Right lobe of liver (tissue), 6 donors: Measurements from ENCODE around the gene TRIM21. TPM values are rescaled to one million over a fixed set of nuclear protein-coding genes. Genes with fewer than 3 reads are reported as not detected.
"Not testable (repeated sequence)": the region's sequence is repeated elsewhere in the genome, so short reads cannot be mapped to it uniquely, and the experiment has no call there.

ENCODE experiments used
- ATAC-seq, 4 donors: fragments of 200-7000 bp; cut with Tn5 transposase; one replicate each; pipeline ENCODE4 v1.9.1; 2020; ENCODE audit warnings: mild to moderate bottlenecking in 4 of 4, moderate library complexity in 4 of 4
- DNase-seq, 3 donors: peaks; one replicate each; pipeline ENCODE4 v3.0.0-alpha.2; 2020
- H3K27ac ChIP-seq, 3 donors: fragments of 200-600 bp; one replicate each; pipeline ENCODE4 v1.8.0; 2022
- H3K27me3 ChIP-seq, 2 donors: fragments of 200-600 bp; one replicate each; pipeline ENCODE4 v1.8.0; 2022
- H3K36me3 ChIP-seq, 4 donors: fragments of 200-600 bp; sonication (generic) in 1 of 4; one replicate each; pipeline versions ENCODE4 v1.5.1 to v1.8.0; 2017 to 2022; ENCODE audit warnings: control low read depth in 1 of 4
- H3K4me1 ChIP-seq, 4 donors: fragments of 200-600 bp; sonication (generic) in 1 of 4; one replicate each; pipeline versions ENCODE4 v1.5.1 to v1.8.0; 2017 to 2022; ENCODE audit warnings: control low read depth in 1 of 4
- H3K4me3 ChIP-seq, 3 donors: fragments of 200-600 bp; one replicate each; pipeline ENCODE4 v1.8.0; 2022
- H3K9me3 ChIP-seq, 4 donors: fragments of 200-600 bp; sonication (generic) in 1 of 4; one replicate each; pipeline versions ENCODE4 v1.5.1 to v1.8.0; 2017 to 2022; ENCODE audit warnings: control low read depth in 1 of 4
- POLR2A ChIP-seq: fragments of 450-650 bp; IDR thresholded peaks from one replicate; pipeline ENCODE4 v1.6.1; 2017; ENCODE audit warnings: antibody characterized with exemption, mild to moderate bottlenecking
- WGBS: methylation state at CpG from one replicate; pipeline ENCODE4 v1.1.6; 2018; ENCODE audit warnings: low coverage, low lambda C conversion rate; ENCODE audit not compliant: insufficient coverage; ENCODE audit errors: missing lambda C conversion rate; 5-methylcytosine and 5-hydroxymethylcytosine counted together
- intact Hi-C, 2 donors: fragments of 100-400 bp; cut with DNase I; formaldehyde crosslinking; loops; one replicate each; pipeline versions ENCODE4 v1.11.2 to v1.14.1; 2022
- total RNA-seq, 6 experiments: library from RNA; depleted of rRNA in 2 of 6; stranded (reverse); fragments of >200 nt in 2 of 6; fragmentation: NEBNext Ultra II Directional in 3 of 6; extraction: Animal tissue kit (Norgen Biotek cat#: 25700) in 3 of 6; gene quantifications; one replicate each; pipeline versions ENCODE4 v1.1.0 to v1.2.4, GENCODE V29; 2016 to 2023
- TF ChIP-seq, protein P1 (sequence below), 4 donors: fragments of 200-600 bp in 3 of 4; fragments of 450-650 bp in 1 of 4; IDR thresholded peaks; one replicate each; pipeline versions ENCODE4 v1.5.1 to v1.8.0; 2016 to 2022; ENCODE audit warnings: antibody characterized with exemption in 4 of 4, mild to moderate bottlenecking in 2 of 4
- donor health status: DM: no; HTN: yes; CAD: no.
- donor health status: DM: no; HTN: no; CAD: no.
- donor health status: DM: no; HTN: no; CAD: no.
- donor health status: DM: no; HTN: yes; CAD: no.
- donor health status: DM: no; HTN: yes; CAD: no.

TRIM21 gene
- total RNA-seq, 6 experiments from 2014 or later, result 5.8 to 19.4 (median 10.4) TPM

DNA sequence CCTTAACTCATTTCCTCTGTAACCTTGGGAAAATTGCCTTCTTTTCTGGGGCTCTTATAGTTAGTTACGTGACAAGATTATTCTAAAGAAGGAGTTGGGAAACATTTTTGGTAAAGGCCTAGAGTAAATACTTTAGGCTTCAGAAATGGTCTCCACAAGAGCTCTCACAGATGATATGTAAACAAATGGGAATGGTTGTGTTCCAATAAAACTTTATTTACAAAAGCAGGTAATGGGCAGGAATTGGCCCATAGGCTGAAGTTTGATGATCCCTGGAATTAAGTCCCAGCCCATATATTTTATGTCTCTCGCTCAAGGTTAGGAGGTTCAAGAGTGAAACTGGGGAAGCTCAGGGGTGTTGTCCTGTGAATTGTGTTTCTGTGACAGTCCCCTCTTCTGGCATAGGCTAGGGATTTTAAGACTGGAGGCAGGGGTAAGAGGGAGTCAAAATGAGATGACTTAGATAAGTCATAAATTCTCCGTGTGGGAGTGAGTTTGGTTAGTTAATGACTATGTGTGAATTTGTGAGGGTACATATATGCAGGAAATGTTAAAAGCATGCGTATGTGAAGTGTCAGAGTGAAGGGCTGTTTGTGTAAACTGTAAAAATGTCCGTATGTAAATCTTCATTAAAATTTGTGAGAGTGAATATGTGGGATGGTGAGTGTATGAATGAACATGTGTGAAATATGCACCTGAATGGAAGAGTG, 17.9 kb downstream of the TRIM21 start:
- no peaks in the 10 kb centered on the region for H3K36me3 ChIP-seq
- no peaks in the 10 kb centered on the region for H3K27me3 ChIP-seq
- no peaks in the 10 kb centered on the region for H3K4me1 ChIP-seq
- no peak overlapping the region for H3K4me3 ChIP-seq
- ATAC-seq, result no peak
- 74% methylated on average over 5 of the region's 5 CpGs for WGBS
- no peak overlapping the region for H3K27ac ChIP-seq
- H3K9me3 ChIP-seq, result no peaks in the 10 kb centered on the region
- intact Hi-C loops, result no loop called here
- TF ChIP-seq, protein P1, sequence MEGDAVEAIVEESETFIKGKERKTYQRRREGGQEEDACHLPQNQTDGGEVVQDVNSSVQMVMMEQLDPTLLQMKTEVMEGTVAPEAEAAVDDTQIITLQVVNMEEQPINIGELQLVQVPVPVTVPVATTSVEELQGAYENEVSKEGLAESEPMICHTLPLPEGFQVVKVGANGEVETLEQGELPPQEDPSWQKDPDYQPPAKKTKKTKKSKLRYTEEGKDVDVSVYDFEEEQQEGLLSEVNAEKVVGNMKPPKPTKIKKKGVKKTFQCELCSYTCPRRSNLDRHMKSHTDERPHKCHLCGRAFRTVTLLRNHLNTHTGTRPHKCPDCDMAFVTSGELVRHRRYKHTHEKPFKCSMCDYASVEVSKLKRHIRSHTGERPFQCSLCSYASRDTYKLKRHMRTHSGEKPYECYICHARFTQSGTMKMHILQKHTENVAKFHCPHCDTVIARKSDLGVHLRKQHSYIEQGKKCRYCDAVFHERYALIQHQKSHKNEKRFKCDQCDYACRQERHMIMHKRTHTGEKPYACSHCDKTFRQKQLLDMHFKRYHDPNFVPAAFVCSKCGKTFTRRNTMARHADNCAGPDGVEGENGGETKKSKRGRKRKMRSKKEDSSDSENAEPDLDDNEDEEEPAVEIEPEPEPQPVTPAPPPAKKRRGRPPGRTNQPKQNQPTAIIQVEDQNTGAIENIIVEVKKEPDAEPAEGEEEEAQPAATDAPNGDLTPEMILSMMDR (IDR thresholded peaks at IDR 0.05), result no peak
- TF ChIP-seq POLR2A, result no peak
- no peak for DNase-seq

DNA sequence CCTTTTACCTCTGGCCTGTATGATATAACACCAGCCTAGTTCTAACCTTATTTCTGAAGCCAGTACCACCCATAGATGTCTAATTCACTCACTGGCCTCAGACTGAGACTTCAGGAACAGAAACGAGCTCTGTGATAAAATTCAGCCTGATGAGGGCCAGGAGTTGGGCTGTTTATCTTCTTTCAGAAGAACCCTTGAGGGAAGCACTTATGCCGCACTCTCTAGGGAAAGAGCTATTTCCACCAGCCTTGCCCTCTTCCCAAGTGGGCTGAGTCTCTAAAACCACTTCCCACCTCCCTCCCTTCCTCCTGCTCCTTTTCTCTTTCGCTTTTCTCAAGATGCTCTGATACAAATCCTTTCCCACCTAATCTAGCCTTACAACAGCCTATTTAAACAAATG, 23.3 kb downstream of the TRIM21 start:
- WGBS, result 57% methylated on average over 3 of the region's 3 CpGs
- H3K4me1 ChIP-seq, result no peaks in the 10 kb centered on the region
- H3K9me3 ChIP-seq, result no peaks in the 10 kb centered on the region
- no peaks in the 10 kb centered on the region for H3K27me3 ChIP-seq
- no peaks in the 10 kb centered on the region for H3K36me3 ChIP-seq
- ATAC-seq, result no peak
- H3K27ac ChIP-seq, result no peak overlapping the region
- H3K4me3 ChIP-seq, result no peak overlapping the region
- TF ChIP-seq, protein P1 (IDR thresholded peaks at IDR 0.05), result no peak
- no peak for TF ChIP-seq POLR2A
- no peak for DNase-seq
- intact Hi-C loops, result no loop called here

DNA sequence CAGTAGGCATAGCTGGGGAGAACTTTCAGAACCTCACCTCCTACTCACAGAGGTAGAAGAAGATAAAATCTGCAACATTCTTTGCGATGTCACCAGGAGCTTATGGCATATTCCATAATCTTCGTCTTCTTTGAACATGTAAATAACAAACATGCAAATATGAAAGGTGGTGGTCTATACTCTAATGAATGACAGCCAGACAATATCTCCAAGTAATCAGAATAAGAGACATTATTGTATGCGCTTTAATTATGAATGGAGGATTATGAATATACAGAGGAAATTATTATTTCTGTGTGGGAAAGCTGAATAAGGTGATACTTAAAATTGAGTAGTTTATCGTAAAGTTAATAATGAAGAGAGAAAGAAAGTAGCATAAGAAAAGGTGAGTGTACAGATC, 25.2 kb downstream of the TRIM21 start, which contains the start of gene OR52B4:
Gene OR52B4, minus strand, starts transcription at position 101 of the 400 bp plus-strand sequence. Its CDS starts 91 bp downstream, at position 10.
- 77% methylated on average over 4 of the region's 4 CpGs for WGBS
- no peak within 1 kb of the TSS for H3K4me3 ChIP-seq
- H3K27ac ChIP-seq, result no peak within 1 kb of the TSS
- no peak for TF ChIP-seq POLR2A
- TF ChIP-seq, protein P1 (IDR thresholded peaks at IDR 0.05), result no peak
- H3K4me1 ChIP-seq, result no peaks in the 10 kb centered on the region
- intact Hi-C loops, result no loop called here
- no peaks in the 10 kb centered on the region for H3K36me3 ChIP-seq
- no peaks in the 10 kb centered on the region for H3K9me3 ChIP-seq
- no peak for DNase-seq
- H3K27me3 ChIP-seq, result no peaks in the 10 kb centered on the region
- no peak for ATAC-seq

DNA sequence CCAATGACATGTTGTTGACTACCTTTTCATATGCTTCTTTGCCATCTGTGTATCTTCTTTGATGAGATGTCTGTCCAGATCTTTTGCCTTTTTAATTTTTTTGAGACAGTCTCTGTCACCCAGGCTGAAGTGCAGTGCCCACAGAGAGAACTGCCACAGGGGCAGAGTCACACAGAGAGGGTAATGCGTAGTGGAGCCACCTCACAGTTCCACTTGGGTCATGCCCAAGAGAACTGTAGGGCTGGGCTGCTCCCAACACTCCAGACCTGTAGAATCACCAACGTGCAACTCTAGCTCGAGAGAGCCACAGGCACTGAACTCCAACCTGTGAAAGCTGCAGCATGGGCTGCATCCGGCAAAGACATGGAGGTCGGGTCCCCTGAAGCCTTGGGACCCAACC, 45.4 kb downstream of the TRIM21 start:
- H3K36me3 ChIP-seq, H3K4me3 ChIP-seq, H3K27ac ChIP-seq, H3K27me3 ChIP-seq, H3K9me3 ChIP-seq, intact Hi-C loops, DNase-seq, H3K4me1 ChIP-seq: not testable (repeated sequence)
- ATAC-seq, result peak in 2 of 4 donors; percentile 19 to 44
- WGBS, result no CpG with 5 or more reads among the region's 5 CpGs

DNA sequence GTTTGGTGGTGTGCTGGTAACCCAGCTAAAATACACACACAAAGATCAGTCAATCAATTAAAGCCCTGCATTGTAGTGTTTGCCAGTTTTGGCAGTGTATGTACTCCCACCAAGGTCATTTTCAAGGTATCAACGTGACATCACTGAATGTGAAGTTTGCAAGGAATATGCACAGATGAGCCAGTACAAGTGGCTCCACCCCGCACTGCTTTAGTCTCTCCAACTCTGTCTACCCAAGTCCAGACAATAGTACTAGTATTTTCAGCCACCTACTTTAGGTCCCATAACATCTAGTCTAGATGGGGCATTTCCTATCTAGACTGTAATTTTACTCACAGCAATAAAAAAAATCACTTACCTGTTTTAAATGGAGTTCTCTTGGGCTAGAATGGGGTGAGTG, 48.1 kb downstream of the TRIM21 start:
- intact Hi-C loops, H3K4me3 ChIP-seq, DNase-seq, H3K9me3 ChIP-seq, H3K36me3 ChIP-seq, ATAC-seq, H3K27ac ChIP-seq, H3K27me3 ChIP-seq, H3K4me1 ChIP-seq: not testable (repeated sequence)
- 65% methylated on average over 2 of the region's 2 CpGs for WGBS

Other genes with a start within 250 kb of the TRIM21 start
- gene OR52B4, start 25.3 kb downstream of the TRIM21 start, total RNA-seq, result not detected
- not detected for gene OR52K2, start 55.6 kb upstream of the TRIM21 start, total RNA-seq
- gene OR52K1, start 88.9 kb upstream of the TRIM21 start, total RNA-seq, result under 1 TPM in 1 of 6 experiments, not detected in 5; 0.07 TPM
- gene OR52M1, start 151.5 kb upstream of the TRIM21 start, total RNA-seq, result not detected
- not detected for gene OR52I2, start 188.0 kb upstream of the TRIM21 start, total RNA-seq
- not detected for gene OR52I1, start 200.3 kb upstream of the TRIM21 start, total RNA-seq
- gene TRIM68, start 214.5 kb upstream of the TRIM21 start, total RNA-seq, result 1 to 10 TPM; 3.3 to 8.6 (median 5.8) TPM
- gene OR51D1, start 243.8 kb upstream of the TRIM21 start, total RNA-seq, result not detected